Measurements from ENCODE around the gene OPN4. TPM values are rescaled to one million over a fixed set of nuclear protein-coding genes. Genes with fewer than 3 reads are reported as not detected.
A peak's percentile ranks its signal among the peaks of the same experiment; 100 is the strongest.

The OPN4 gene
- total RNA-seq, 4 donors from 2014 or later, result 1.5 TPM; not detected in 3

DNA sequence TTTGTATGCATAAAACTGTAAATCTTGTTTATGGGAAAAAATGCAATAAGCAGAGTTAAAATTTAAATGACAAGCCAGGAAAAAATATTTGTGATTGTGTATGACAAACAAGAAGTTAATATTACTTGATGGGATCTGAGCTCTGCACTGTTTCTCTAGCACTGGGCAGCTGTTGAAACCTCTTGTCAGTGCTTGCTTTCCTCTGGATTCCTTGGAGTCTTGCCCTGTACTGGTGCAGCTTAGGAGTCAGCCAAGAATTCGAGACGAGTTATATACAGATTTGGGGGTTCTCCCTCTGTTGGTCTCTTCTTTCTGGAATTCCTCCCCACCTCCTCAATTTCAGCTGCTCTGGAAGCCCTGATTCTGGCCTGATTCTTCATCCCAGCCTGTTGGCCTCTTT, 24.3 kb upstream of the OPN4 start:
- Histone ChIP-seq H3K9me3 (no peaks in the 10 kb centered on the region), H3K4me3 (no peak overlapping the region), H3K27me3 (peaks cover 36% of the 10 kb centered on the region), H3K27ac (no peak overlapping the region), H3K36me3 (no peaks in the 10 kb centered on the region), H3K4me1 (peaks cover 0 to 8% (median 6%) of the 10 kb centered on the region in 4 donors)
- TF ChIP-seq, protein P1, sequence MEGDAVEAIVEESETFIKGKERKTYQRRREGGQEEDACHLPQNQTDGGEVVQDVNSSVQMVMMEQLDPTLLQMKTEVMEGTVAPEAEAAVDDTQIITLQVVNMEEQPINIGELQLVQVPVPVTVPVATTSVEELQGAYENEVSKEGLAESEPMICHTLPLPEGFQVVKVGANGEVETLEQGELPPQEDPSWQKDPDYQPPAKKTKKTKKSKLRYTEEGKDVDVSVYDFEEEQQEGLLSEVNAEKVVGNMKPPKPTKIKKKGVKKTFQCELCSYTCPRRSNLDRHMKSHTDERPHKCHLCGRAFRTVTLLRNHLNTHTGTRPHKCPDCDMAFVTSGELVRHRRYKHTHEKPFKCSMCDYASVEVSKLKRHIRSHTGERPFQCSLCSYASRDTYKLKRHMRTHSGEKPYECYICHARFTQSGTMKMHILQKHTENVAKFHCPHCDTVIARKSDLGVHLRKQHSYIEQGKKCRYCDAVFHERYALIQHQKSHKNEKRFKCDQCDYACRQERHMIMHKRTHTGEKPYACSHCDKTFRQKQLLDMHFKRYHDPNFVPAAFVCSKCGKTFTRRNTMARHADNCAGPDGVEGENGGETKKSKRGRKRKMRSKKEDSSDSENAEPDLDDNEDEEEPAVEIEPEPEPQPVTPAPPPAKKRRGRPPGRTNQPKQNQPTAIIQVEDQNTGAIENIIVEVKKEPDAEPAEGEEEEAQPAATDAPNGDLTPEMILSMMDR (IDR thresholded peaks at IDR 0.05), result no peak
- TF ChIP-seq POLR2A (IDR thresholded peaks at IDR 0.05) (no peak), EP300 (IDR thresholded peaks at IDR 0.05; ENCODE audit: low read depth) (no peak), POLR2AphosphoS5 (IDR thresholded peaks at IDR 0.05) (no peak)
- 43 to 49% methylated on average over 2 of the region's 2 CpGs for WGBS, 2 donors (ENCODE audit: low coverage in 1 of 2)
- intact Hi-C loops (cut with DNase I; ENCODE audit: low total_unique reads), result no loop called here
- no peak for DNase-seq
- in situ Hi-C loops (cut with MboI; ENCODE audit: low pct_ligation_motif_present in 1 of 4, low pct_unique_long_range_greater_than_20kb in 1 of 4, low sequenced_read_pairs in 3 of 4), result no loop called here

DNA sequence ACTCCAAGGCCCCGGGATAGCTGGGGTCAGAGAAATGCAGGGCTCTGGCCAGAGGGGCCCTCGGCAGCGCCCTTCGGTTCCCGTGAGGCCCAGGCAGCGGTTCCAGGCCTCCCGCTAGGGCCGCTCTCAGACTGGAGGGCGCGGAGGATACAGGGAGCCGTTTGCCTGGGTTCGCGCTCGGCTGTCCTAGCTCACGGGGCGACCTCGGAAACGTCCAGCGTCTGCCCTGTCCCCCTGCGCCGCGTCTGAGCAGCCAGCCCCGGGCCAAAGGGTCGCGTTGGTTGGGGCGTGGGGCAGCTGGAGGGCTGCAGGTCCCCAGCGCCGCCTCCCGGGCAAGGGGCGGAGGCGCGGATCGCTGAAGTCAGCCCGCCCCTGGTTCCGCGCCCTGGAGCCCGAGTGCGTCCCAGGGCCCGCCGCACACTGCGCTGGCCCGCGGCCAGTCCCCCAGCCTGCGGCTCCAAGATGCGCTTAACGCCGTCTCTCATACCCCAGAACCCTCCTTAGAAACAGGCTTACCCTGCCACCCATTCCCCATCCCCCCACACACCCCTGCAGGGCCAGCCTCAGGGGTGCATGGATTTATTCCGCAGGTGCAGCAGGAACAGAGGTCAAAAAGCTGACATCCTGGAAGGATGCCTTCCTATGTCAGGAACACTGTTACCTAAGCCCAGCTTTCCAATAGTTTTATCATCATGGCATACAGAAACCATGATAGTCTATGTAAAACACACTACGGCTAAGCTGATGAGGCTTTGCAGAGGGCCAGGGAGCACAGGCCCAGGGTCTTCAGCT, 22.1 kb upstream of the OPN4 start:
- in situ Hi-C loops (cut with MboI; ENCODE audit: low pct_ligation_motif_present in 1 of 4, low pct_unique_long_range_greater_than_20kb in 1 of 4, low sequenced_read_pairs in 3 of 4) (no loop called here), intact Hi-C loops (cut with DNase I; ENCODE audit: low total_unique reads) (no loop called here)
- peak overlapping the region; percentile 7 to 45 (median 20) for H3K4me3 ChIP-seq
- peak; percentile 28 for DNase-seq
- no peaks in the 10 kb centered on the region for H3K36me3 ChIP-seq
- 9% methylated on average over 42 of the region's 49 CpGs; no CpG with 5 or more reads in 1 of the 2 donors for WGBS, 2 donors (ENCODE audit: low coverage in 1 of 2)
- peaks cover 41% of the 10 kb centered on the region for H3K27me3 ChIP-seq
- TF ChIP-seq, protein P1 (IDR thresholded peaks at IDR 0.05), result peak in 4 of 5 experiments; percentile 8 to 36 (median 16)
- TF ChIP-seq EP300 (IDR thresholded peaks at IDR 0.05; ENCODE audit: low read depth), result no peak
- H3K4me1 ChIP-seq, result peaks cover 0 to 8% (median 7%) of the 10 kb centered on the region in 4 donors
- H3K9me3 ChIP-seq, result no peaks in the 10 kb centered on the region
- no peak overlapping the region for H3K27ac ChIP-seq

DNA sequence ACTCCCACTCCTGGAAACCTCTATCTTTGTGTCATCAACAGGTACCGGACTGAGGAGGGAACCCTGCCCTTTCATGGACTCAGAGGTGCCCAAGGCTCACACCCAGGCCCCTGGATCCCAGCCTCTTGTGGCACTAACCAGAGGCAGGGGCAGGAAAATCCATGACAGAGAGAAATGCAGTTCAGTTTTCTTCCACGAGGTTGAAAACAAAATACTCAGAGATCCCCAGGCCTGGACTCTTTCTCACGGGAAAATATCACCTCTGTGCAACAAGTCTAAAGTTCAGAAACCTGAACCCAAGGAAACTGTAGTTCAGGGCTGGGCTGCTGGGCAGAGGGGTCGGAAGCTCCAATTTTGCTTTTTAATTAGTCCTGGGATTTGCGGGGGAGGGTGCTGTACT, 21.4 kb upstream of the OPN4 start:
- peaks cover 0 to 8% (median 7%) of the 10 kb centered on the region in 4 donors for H3K4me1 ChIP-seq
- WGBS, 2 donors (ENCODE audit: low coverage in 1 of 2), result 61 to 80% methylated on average over 1 to 5 of the region's 5 CpGs
- intact Hi-C loops (cut with DNase I; ENCODE audit: low total_unique reads), result no loop called here
- peaks cover 38% of the 10 kb centered on the region for H3K27me3 ChIP-seq
- no peaks in the 10 kb centered on the region for H3K36me3 ChIP-seq
- H3K4me3 ChIP-seq, result no peak overlapping the region
- no peaks in the 10 kb centered on the region for H3K9me3 ChIP-seq
- TF ChIP-seq, protein P1 (IDR thresholded peaks at IDR 0.05), result no peak
- no peak for TF ChIP-seq POLR2A (IDR thresholded peaks at IDR 0.05)
- no peak for TF ChIP-seq POLR2AphosphoS5 (IDR thresholded peaks at IDR 0.05)
- no peak for TF ChIP-seq EP300 (IDR thresholded peaks at IDR 0.05; ENCODE audit: low read depth)
- DNase-seq, result no peak
- H3K27ac ChIP-seq, result no peak overlapping the region
- in situ Hi-C loops (cut with MboI; ENCODE audit: low pct_ligation_motif_present in 1 of 4, low pct_unique_long_range_greater_than_20kb in 1 of 4, low sequenced_read_pairs in 3 of 4), result no loop called here

DNA sequence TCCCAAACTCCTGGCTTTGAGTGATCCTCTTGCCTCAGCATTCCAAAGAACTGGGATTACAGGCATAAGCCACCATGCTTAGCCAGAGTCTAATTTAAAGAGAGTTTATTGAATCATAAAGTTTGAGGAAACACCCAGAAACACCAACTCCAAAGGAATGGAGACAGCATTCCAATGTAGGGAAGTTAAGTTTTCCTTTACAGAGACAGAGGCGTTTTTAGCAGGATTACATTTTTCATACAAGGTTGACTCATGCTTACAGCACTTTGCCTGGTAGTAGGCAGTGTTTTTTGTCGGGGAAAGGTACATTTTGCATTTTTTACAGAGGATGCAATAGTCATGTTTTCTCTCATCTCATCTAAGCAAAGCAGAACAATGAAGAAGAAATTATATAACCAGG, 18.9 kb upstream of the OPN4 start:
- intact Hi-C loops (cut with DNase I; ENCODE audit: low total_unique reads), result no loop called here
- Histone ChIP-seq H3K4me1 (peaks cover 0 to 8% (median 7%) of the 10 kb centered on the region in 4 donors), H3K27ac (no peak overlapping the region), H3K4me3 (no peak overlapping the region), H3K36me3 (no peaks in the 10 kb centered on the region), H3K9me3 (no peaks in the 10 kb centered on the region), H3K27me3 (peaks cover 38% of the 10 kb centered on the region)
- DNase-seq, result no peak
- 25 to 27% methylated on average over 1 to 2 of the region's 2 CpGs for WGBS, 2 donors (ENCODE audit: low coverage in 1 of 2)
- TF ChIP-seq EP300 (IDR thresholded peaks at IDR 0.05; ENCODE audit: low read depth), result no peak
- TF ChIP-seq POLR2AphosphoS5 (IDR thresholded peaks at IDR 0.05), result no peak
- in situ Hi-C loops (cut with MboI; ENCODE audit: low pct_ligation_motif_present in 1 of 4, low pct_unique_long_range_greater_than_20kb in 1 of 4, low sequenced_read_pairs in 3 of 4), result no loop called here

Measured in transverse colon (tissue), 4 donors.